GM18873 (cell line): ENCODE results near the gene GABPB2.
A peak's percentile ranks its signal among the peaks of the same experiment; 100 is the strongest.
"Not testable (repeated sequence)": the region's sequence is repeated elsewhere in the genome, so short reads cannot be mapped to it uniquely, and the experiment has no call there.

ENCODE experiments used
- ATAC-seq: cut with Tn5 transposase; IDR thresholded peaks from one replicate; pipeline ENCODE4 v1.9.1; 2021; ENCODE audit warnings: mild to moderate bottlenecking, moderate library complexity, moderate number of reproducible peaks; ENCODE audit not compliant: unreplicated experiment, low FRiP score

The GABPB2 gene

GRCh38 chr1:151059109-151060006, 11.2 kb upstream of the GABPB2 start, which contains the start of gene CDC42SE1:
Gene CDC42SE1, minus strand, starts transcription at chr1:151059622. Its CDS starts 3,892 bp downstream, at chr1:151055730.
- peak; percentile 59 for ATAC-seq

GRCh38 chr1:151060007-151060656, 10.4 kb upstream of the GABPB2 start, which contains the start of gene MLLT11:
Gene MLLT11, plus strand, starts transcription at chr1:151060397. Its CDS starts 6,828 bp downstream, at chr1:151067225.
- no peak for ATAC-seq

- no peak for ATAC-seq
Measured at GRCh38 chr1:151060657-151061421, 9.7 kb upstream of the GABPB2 start.

- ATAC-seq = no peak
Measured at GRCh38 chr1:151061704-151062103, 8.9 kb upstream of the GABPB2 start.

GRCh38 chr1:151062741-151063371, 7.7 kb upstream of the GABPB2 start:
- no peak for ATAC-seq

- no peak for ATAC-seq
Measured at GRCh38 chr1:151065089-151065645, 5.4 kb upstream of the GABPB2 start.

- ATAC-seq = no peak
Measured at GRCh38 chr1:151067185-151067584, 3.4 kb upstream of the GABPB2 start.

- no peak for ATAC-seq
Measured at GRCh38 chr1:151069103-151069486, 1.5 kb upstream of the GABPB2 start.

GRCh38 chr1:151072224-151072623, 1.7 kb downstream of the GABPB2 start:
- no peak for ATAC-seq

GRCh38 chr1:151085953-151086559, 15.5 kb downstream of the GABPB2 start:
- ATAC-seq = no peak

- ATAC-seq = not testable (repeated sequence)
Measured at GRCh38 chr1:151097426-151097825, 26.9 kb downstream of the GABPB2 start.

- no peak for ATAC-seq
Measured at GRCh38 chr1:151098126-151098525, 27.6 kb downstream of the GABPB2 start.

GRCh38 chr1:151104630-151105029, 34.1 kb downstream of the GABPB2 start:
- ATAC-seq = no peak

GRCh38 chr1:151106894-151107293, 36.3 kb downstream of the GABPB2 start:
- ATAC-seq = no peak

- no peak for ATAC-seq
Measured at GRCh38 chr1:151108331-151108730, 37.8 kb downstream of the GABPB2 start.

- no peak for ATAC-seq
Measured at GRCh38 chr1:151113877-151114276, 43.3 kb downstream of the GABPB2 start.

- no peak for ATAC-seq
Measured at GRCh38 chr1:151124763-151125403, 54.3 kb downstream of the GABPB2 start.

- ATAC-seq = no peak
Measured at GRCh38 chr1:151128800-151129199, 58.2 kb downstream of the GABPB2 start.

- no peak for ATAC-seq
Measured at GRCh38 chr1:151130987-151131586, 60.5 kb downstream of the GABPB2 start.
